Measurements from ENCODE around the gene PRR20B. TPM values are rescaled to one million over a fixed set of nuclear protein-coding genes. Genes with fewer than 3 reads are reported as not detected.
"Not testable (repeated sequence)": the region's sequence is repeated elsewhere in the genome, so short reads cannot be mapped to it uniquely, and the experiment has no call there.

Gene PRR20B
- not detected in 2 replicates for total RNA-seq
- long read RNA-seq = 0 reads

- H3K27me3 Mint-ChIP-seq; H3K36me3 Mint-ChIP-seq (ENCODE audit: insufficient read depth); H3K9me3 Mint-ChIP-seq (ENCODE audit: low read depth); H3K4me1 Mint-ChIP-seq (ENCODE audit: low read depth); DNase-seq (ENCODE audit: low spot score, unreplicated experiment); H3K27ac Mint-ChIP-seq; H3K4me3 Mint-ChIP-seq (ENCODE audit: low read depth): not testable (repeated sequence)
Measured at GRCh38 chr13:57147188-57147587, at the start of gene PRR20B. TSS of gene PRR20B (plus strand) at chr13:57147488. CDS start at chr13:57147875, 387 bp downstream.

- no peaks in the 10 kb centered on the region for H3K36me3 Mint-ChIP-seq (ENCODE audit: insufficient read depth)
- no peak overlapping the region for H3K4me3 Mint-ChIP-seq (ENCODE audit: low read depth)
- no peaks in the 10 kb centered on the region for H3K4me1 Mint-ChIP-seq (ENCODE audit: low read depth)
- TF ChIP-seq CTCF (IDR thresholded peaks at IDR 0.05; ENCODE audit: unreplicated experiment) = no peak
- DNase-seq (ENCODE audit: low spot score, unreplicated experiment) = no peak
- peaks cover 8% of the 10 kb centered on the region for H3K9me3 Mint-ChIP-seq (ENCODE audit: low read depth)
- no peak overlapping the region for H3K27ac Mint-ChIP-seq
- H3K27me3 Mint-ChIP-seq = no peaks in the 10 kb centered on the region
Measured at GRCh38 chr13:57114945-57115344, 32.3 kb upstream of the PRR20B start.

GRCh38 chr13:57123681-57124080 is 23.6 kb upstream of the PRR20B start:
- no peak overlapping the region for H3K4me3 Mint-ChIP-seq (ENCODE audit: low read depth)
- no peaks in the 10 kb centered on the region for H3K4me1 Mint-ChIP-seq (ENCODE audit: low read depth)
- DNase-seq (ENCODE audit: low spot score, unreplicated experiment) = no peak
- H3K36me3 Mint-ChIP-seq (ENCODE audit: insufficient read depth) = no peaks in the 10 kb centered on the region
- no peak for TF ChIP-seq CTCF (IDR thresholded peaks at IDR 0.05; ENCODE audit: unreplicated experiment)
- H3K27ac Mint-ChIP-seq = no peak overlapping the region
- H3K9me3 Mint-ChIP-seq (ENCODE audit: low read depth) = no peaks in the 10 kb centered on the region
- no peaks in the 10 kb centered on the region for H3K27me3 Mint-ChIP-seq

GRCh38 chr13:57128909-57129308 is 18.4 kb upstream of the PRR20B start:
- no peak for DNase-seq (ENCODE audit: low spot score, unreplicated experiment)

GRCh38 chr13:57136093-57136492 is 11.2 kb upstream of the PRR20B start:
- H3K36me3 Mint-ChIP-seq (ENCODE audit: insufficient read depth) = no peaks in the 10 kb centered on the region
- DNase-seq (ENCODE audit: low spot score, unreplicated experiment) = no peak
- no peaks in the 10 kb centered on the region for H3K27me3 Mint-ChIP-seq
- H3K27ac Mint-ChIP-seq = no peak overlapping the region
- peaks cover 3% of the 10 kb centered on the region for H3K4me1 Mint-ChIP-seq (ENCODE audit: low read depth)
- TF ChIP-seq CTCF (IDR thresholded peaks at IDR 0.05; ENCODE audit: unreplicated experiment) = no peak
- no peak overlapping the region for H3K4me3 Mint-ChIP-seq (ENCODE audit: low read depth)
- H3K9me3 Mint-ChIP-seq (ENCODE audit: low read depth) = peaks cover 3% of the 10 kb centered on the region

More at GRCh38 chr13:57128909-57129308, 18.4 kb upstream of the PRR20B start:
- no peaks in the 10 kb centered on the region for H3K4me1 Mint-ChIP-seq (ENCODE audit: low read depth)
- H3K27me3 Mint-ChIP-seq = no peaks in the 10 kb centered on the region
- H3K27ac Mint-ChIP-seq = no peak overlapping the region
- H3K4me3 Mint-ChIP-seq (ENCODE audit: low read depth) = no peak overlapping the region
- no peaks in the 10 kb centered on the region for H3K36me3 Mint-ChIP-seq (ENCODE audit: insufficient read depth)
- H3K9me3 Mint-ChIP-seq (ENCODE audit: low read depth) = no peaks in the 10 kb centered on the region
- TF ChIP-seq CTCF (IDR thresholded peaks at IDR 0.05; ENCODE audit: unreplicated experiment) = no peak

GRCh38 chr13:57137585-57137984 is 9.7 kb upstream of the PRR20B start:
- Mint-ChIP-seq H3K4me1 (ENCODE audit: low read depth) (peaks cover 3% of the 10 kb centered on the region), H3K36me3 (ENCODE audit: insufficient read depth) (no peaks in the 10 kb centered on the region), H3K27me3 (no peaks in the 10 kb centered on the region), H3K27ac (no peak overlapping the region), H3K9me3 (ENCODE audit: low read depth) (peaks cover 3% of the 10 kb centered on the region), H3K4me3 (ENCODE audit: low read depth) (no peak overlapping the region)
- DNase-seq (ENCODE audit: low spot score, unreplicated experiment) = no peak
- TF ChIP-seq CTCF (IDR thresholded peaks at IDR 0.05; ENCODE audit: unreplicated experiment) = no peak
